GOT3 (cell line): ENCODE results near the gene C1orf141.
"Not testable (repeated sequence)": the region's sequence is repeated elsewhere in the genome, so short reads cannot be mapped to it uniquely, and the experiment has no call there.

ENCODE experiments used
- DNase-seq: peaks from one replicate; lab custom pipeline; 2025; ENCODE audit warnings: mixed read lengths; lab: John Stamatoyannopoulos, UW

The C1orf141 gene

GRCh38 chr1:67085326-67085725, 49.4 kb downstream of the C1orf141 start:
- no peak for DNase-seq

- no peak for DNase-seq
These were observed 49.9 kb downstream of the C1orf141 start for GRCh38 chr1:67084765-67085318.

GRCh38 chr1:67078291-67078690, 56.5 kb downstream of the C1orf141 start:
- DNase-seq = no peak

- DNase-seq = no peak
These were observed 57.2 kb downstream of the C1orf141 start for GRCh38 chr1:67077593-67077992.

- DNase-seq = no peak
These were observed 62.0 kb downstream of the C1orf141 start for GRCh38 chr1:67072749-67073148.

- DNase-seq = not testable (repeated sequence)
These were observed 67.1 kb downstream of the C1orf141 start for GRCh38 chr1:67067655-67068054.

GRCh38 chr1:67062412-67062811, 72.4 kb downstream of the C1orf141 start:
- no peak for DNase-seq

GRCh38 chr1:67061266-67061665, 73.5 kb downstream of the C1orf141 start:
- no peak for DNase-seq

GRCh38 chr1:67060811-67061218, 74.0 kb downstream of the C1orf141 start:
- no peak for DNase-seq

- no peak for DNase-seq
These were observed 75.4 kb downstream of the C1orf141 start for GRCh38 chr1:67059346-67059745.

- DNase-seq = no peak
These were observed 76.0 kb downstream of the C1orf141 start for GRCh38 chr1:67058761-67059160.

- DNase-seq = no peak
These were observed 76.5 kb downstream of the C1orf141 start for GRCh38 chr1:67058242-67058641.

- no peak for DNase-seq
These were observed 80.7 kb downstream of the C1orf141 start, which contains the start of gene SLC35D1 for GRCh38 chr1:67053785-67054772. Gene SLC35D1, minus strand, starts transcription at chr1:67054148. Its CDS starts 135 bp downstream, at chr1:67054013.

- no peak for DNase-seq
These were observed 81.3 kb downstream of the C1orf141 start for GRCh38 chr1:67053535-67053784.

GRCh38 chr1:67052741-67053534, 81.8 kb downstream of the C1orf141 start:
- no peak for DNase-seq

GRCh38 chr1:67051196-67051595, 83.6 kb downstream of the C1orf141 start:
- DNase-seq = no peak

- no peak for DNase-seq
These were observed 90.0 kb downstream of the C1orf141 start for GRCh38 chr1:67044631-67045270.

- no peak for DNase-seq
These were observed 91.4 kb downstream of the C1orf141 start for GRCh38 chr1:67043366-67043765.
